Fibroblast of pulmonary artery (primary cell): ENCODE results near the gene CACNA2D3.

ENCODE experiments used
- DNase-seq: peaks from one replicate; pipeline ENCODE4 v3.0.0-alpha.2; 2010; ENCODE audit warnings: low read depth
- H3K4me3 ChIP-seq: replicated peaks from 2 replicates; pipeline ENCODE4 v1.5.1; 2011; ENCODE audit warnings: low read depth, mild to moderate bottlenecking, control low read depth, low read length, moderate library complexity
- TF ChIP-seq, protein P1 (sequence below): IDR thresholded peaks from 2 replicates; pipeline ENCODE4 v1.5.1; 2011; ENCODE audit warnings: mild to moderate bottlenecking, control low read depth, low read length, inconsistent platforms; ENCODE audit errors: missing control alignments

CACNA2D3 gene

GRCh38 chr3:54168451-54168850 lies 46.1 kb downstream of the CACNA2D3 start:
- TF ChIP-seq, protein P1, sequence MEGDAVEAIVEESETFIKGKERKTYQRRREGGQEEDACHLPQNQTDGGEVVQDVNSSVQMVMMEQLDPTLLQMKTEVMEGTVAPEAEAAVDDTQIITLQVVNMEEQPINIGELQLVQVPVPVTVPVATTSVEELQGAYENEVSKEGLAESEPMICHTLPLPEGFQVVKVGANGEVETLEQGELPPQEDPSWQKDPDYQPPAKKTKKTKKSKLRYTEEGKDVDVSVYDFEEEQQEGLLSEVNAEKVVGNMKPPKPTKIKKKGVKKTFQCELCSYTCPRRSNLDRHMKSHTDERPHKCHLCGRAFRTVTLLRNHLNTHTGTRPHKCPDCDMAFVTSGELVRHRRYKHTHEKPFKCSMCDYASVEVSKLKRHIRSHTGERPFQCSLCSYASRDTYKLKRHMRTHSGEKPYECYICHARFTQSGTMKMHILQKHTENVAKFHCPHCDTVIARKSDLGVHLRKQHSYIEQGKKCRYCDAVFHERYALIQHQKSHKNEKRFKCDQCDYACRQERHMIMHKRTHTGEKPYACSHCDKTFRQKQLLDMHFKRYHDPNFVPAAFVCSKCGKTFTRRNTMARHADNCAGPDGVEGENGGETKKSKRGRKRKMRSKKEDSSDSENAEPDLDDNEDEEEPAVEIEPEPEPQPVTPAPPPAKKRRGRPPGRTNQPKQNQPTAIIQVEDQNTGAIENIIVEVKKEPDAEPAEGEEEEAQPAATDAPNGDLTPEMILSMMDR = no peak
- no peak for DNase-seq
- H3K4me3 ChIP-seq = no peak overlapping the region

- TF ChIP-seq, protein P1 = no peak
- no peak for DNase-seq
Observed at GRCh38 chr3:54169524-54169923, 47.2 kb downstream of the CACNA2D3 start.

GRCh38 chr3:54171509-54171908 lies 49.2 kb downstream of the CACNA2D3 start:
- DNase-seq = no peak
- TF ChIP-seq, protein P1 = no peak
- H3K4me3 ChIP-seq = no peak overlapping the region

More at GRCh38 chr3:54169524-54169923, 47.2 kb downstream of the CACNA2D3 start:
- H3K4me3 ChIP-seq = no peak overlapping the region

DNA sequence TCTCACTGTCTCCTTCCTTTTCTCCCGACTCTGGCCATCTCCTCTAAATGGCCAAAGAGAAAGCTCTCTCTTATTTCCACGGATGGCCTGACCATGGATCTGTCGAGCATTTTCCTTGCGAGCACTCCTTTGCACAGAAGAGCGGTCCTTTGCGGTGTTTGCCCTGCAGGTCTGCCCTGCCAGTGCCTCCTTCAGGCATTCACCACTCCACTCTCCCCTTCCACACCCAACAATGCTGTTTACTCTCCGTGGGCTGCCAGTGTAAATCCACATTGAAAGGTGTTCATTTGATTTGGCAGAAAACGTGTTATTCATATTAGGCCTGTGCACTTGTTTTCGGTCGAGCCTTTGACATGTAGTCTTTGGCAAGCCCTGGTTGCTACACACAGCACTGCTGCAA lies 49.6 kb downstream of the CACNA2D3 start:
- DNase-seq = no peak
- TF ChIP-seq, protein P1 = no peak
- H3K4me3 ChIP-seq = no peak overlapping the region

- no peak overlapping the region for H3K4me3 ChIP-seq
- TF ChIP-seq, protein P1 = no peak
Observed at GRCh38 chr3:54173371-54173770, 51.0 kb downstream of the CACNA2D3 start.

GRCh38 chr3:54176106-54176505 lies 53.8 kb downstream of the CACNA2D3 start:
- no peak overlapping the region for H3K4me3 ChIP-seq
- DNase-seq = peak; percentile 48
- TF ChIP-seq, protein P1 = no peak

More at GRCh38 chr3:54173371-54173770, 51.0 kb downstream of the CACNA2D3 start:
- DNase-seq = no peak

DNA sequence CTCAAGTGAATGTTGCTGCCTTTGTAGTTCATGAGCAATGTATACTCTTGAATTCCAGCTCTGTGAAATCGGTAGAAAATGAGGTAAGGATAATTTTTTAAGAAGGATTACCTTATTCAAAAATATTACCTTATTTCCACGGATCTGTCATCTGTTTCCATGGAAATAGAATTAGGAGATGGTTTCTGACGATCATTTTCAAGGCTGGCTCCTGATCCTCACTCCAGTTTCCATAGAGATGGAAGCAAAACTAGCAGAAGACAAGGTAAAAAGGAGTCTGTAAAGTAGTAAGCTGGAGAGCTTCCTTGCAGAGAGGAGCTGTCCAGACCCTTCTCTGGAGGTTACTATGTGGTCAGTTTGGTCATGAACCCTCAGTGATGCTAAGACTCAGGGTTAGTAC lies 55.5 kb downstream of the CACNA2D3 start:
- TF ChIP-seq, protein P1 = no peak
- no peak for DNase-seq
- H3K4me3 ChIP-seq = no peak overlapping the region
